Aorta (tissue), 5 donors: ENCODE measurements around the gene CXXC4. TPM values are rescaled to one million over a fixed set of nuclear protein-coding genes. Genes with fewer than 3 reads are reported as not detected.

Source experiments
- ATAC-seq: fragments of 200-7000 bp; cut with Tn5 transposase; one replicate; pipeline ENCODE4 v1.9.1; 2022; ENCODE audit warnings: moderate library complexity; ENCODE audit not compliant: low FRiP score
- DNase-seq, 2 donors: peaks; one replicate each; pipeline ENCODE4 v3.0.0-alpha.2; 2020
- H3K27ac ChIP-seq, 2 donors: one replicate each; pipeline ENCODE4 v1.5.1; 2013; ENCODE audit warnings: low read length in 2 of 2, mild to moderate bottlenecking in 2 of 2, moderate library complexity in 2 of 2, control low read depth in 1 of 2, inconsistent platforms in 1 of 2, low read depth in 1 of 2
- H3K27me3 ChIP-seq, 2 donors: one replicate each; pipeline ENCODE4 v1.6.1; 2013; ENCODE audit warnings: control low read depth in 1 of 2, low read length in 1 of 2, mild to moderate bottlenecking in 1 of 2, moderate library complexity in 1 of 2; ENCODE audit not compliant: insufficient read depth in 2 of 2, control insufficient read depth in 1 of 2
- H3K36me3 ChIP-seq, 2 donors: one replicate each; pipeline ENCODE4 v1.6.1; 2013; ENCODE audit warnings: control low read depth in 1 of 2, low read length in 1 of 2, mild to moderate bottlenecking in 1 of 2; ENCODE audit not compliant: insufficient read depth in 2 of 2, control insufficient read depth in 1 of 2
- H3K4me1 ChIP-seq, 2 donors: one replicate each; pipeline ENCODE4 v1.6.1; 2013; ENCODE audit warnings: low read length in 2 of 2, control low read depth in 1 of 2, mild to moderate bottlenecking in 1 of 2, moderate library complexity in 1 of 2; ENCODE audit not compliant: insufficient read depth in 2 of 2, control insufficient read depth in 1 of 2
- H3K4me3 ChIP-seq, 2 donors: one replicate each; pipeline ENCODE4 v1.5.1; 2013; ENCODE audit warnings: low read length in 2 of 2, control low read depth in 1 of 2, mild to moderate bottlenecking in 1 of 2
- H3K9me3 ChIP-seq: one replicate; pipeline ENCODE4 v1.6.1; 2013; ENCODE audit warnings: mild to moderate bottlenecking, low read length; ENCODE audit not compliant: control insufficient read depth
- WGBS, 2 donors: extraction: QIAGEN DNeasy Blood & Tissue Kit; methylation state at CpG; one replicate each; pipeline ENCODE4 v1.1.7; 2013; 5-methylcytosine and 5-hydroxymethylcytosine counted together
- intact Hi-C, 2 donors: fragments of 100-400 bp; cut with DNase I; formaldehyde crosslinking; loops; one replicate each; pipeline versions ENCODE4 v1.14.2 to v1.15.0; 2022
- polyA plus RNA-seq, 2 donors: library from polyadenylated mRNA; stranded (reverse); fragments of 200-250 nt; gene quantifications; one replicate each; pipeline ENCODE4 v1.2.3, GENCODE V29; 2013
- total RNA-seq, 2 donors: library from RNA; stranded (reverse); fragmentation: NEBNext Ultra II Directional; extraction: Animal tissue kit (Norgen Biotek cat#: 25700); gene quantifications; one replicate each; pipeline ENCODE4 v1.2.1, GENCODE V29; 2021
- donor health status: healthy with polysubstance abuse.
- donor health status: Bipolar disorder and iron deficiency.
- donor health status: DM: no; HTN: no; CAD: no.
- donor health status: DM: no; HTN: no; CAD: no.
- donor health status: DM: yes; HTN: yes; CAD: no.

CXXC4 gene
- total and polyA plus RNA-seq, 4 donors, result 0.20 to 0.93 (median 0.61) TPM

GRCh38 chr4:104446431-104447278 is 48.0 kb downstream of the CXXC4 start:
- intact Hi-C loops, result no loop called here
- no peak for ATAC-seq
- Histone ChIP-seq H3K27me3 (no peaks in the 10 kb centered on the region), H3K9me3 (no peaks in the 10 kb centered on the region), H3K27ac (no peak overlapping the region), H3K4me3 (no peak overlapping the region), H3K4me1 (no peaks in the 10 kb centered on the region), H3K36me3 (no peaks in the 10 kb centered on the region)
- no peak for DNase-seq
- WGBS, 2 donors, result 31 to 33% methylated on average over 5 of the region's 5 CpGs

GRCh38 chr4:104444685-104445084 is 50.0 kb downstream of the CXXC4 start:
- intact Hi-C loops, result no loop called here
- no peak for ATAC-seq

GRCh38 chr4:104436542-104436941 is 58.2 kb downstream of the CXXC4 start:
- H3K36me3 ChIP-seq, result no peaks in the 10 kb centered on the region
- H3K27me3 ChIP-seq, result no peaks in the 10 kb centered on the region
- no peak overlapping the region for H3K4me3 ChIP-seq
- whole genome bisulfite sequencing, 2 donors, result 55 to 60% methylated on average over 2 of the region's 2 CpGs
- no peak overlapping the region for H3K27ac ChIP-seq
- intact Hi-C loops, result no loop called here
- no peak for ATAC-seq
- no peaks in the 10 kb centered on the region for H3K4me1 ChIP-seq
- no peaks in the 10 kb centered on the region for H3K9me3 ChIP-seq
- no peak for DNase-seq

More at GRCh38 chr4:104444685-104445084, 50.0 kb downstream of the CXXC4 start:
- Histone ChIP-seq H3K36me3 (no peaks in the 10 kb centered on the region), H3K4me1 (no peaks in the 10 kb centered on the region), H3K4me3 (no peak overlapping the region), H3K27me3 (no peaks in the 10 kb centered on the region), H3K9me3 (no peaks in the 10 kb centered on the region), H3K27ac (no peak overlapping the region)
- 57 to 64% methylated on average over 2 of the region's 2 CpGs for WGBS, 2 donors
- DNase-seq, result no peak

- Histone ChIP-seq H3K4me3 (no peak overlapping the region), H3K27me3 (no peaks in the 10 kb centered on the region), H3K4me1 (no peaks in the 10 kb centered on the region), H3K27ac (no peak overlapping the region), H3K36me3 (no peaks in the 10 kb centered on the region), H3K9me3 (no peaks in the 10 kb centered on the region)
- ATAC-seq, result no peak
- intact Hi-C loops, result no loop called here
- DNase-seq, result no peak
- 44 to 57% methylated on average over 2 of the region's 2 CpGs for WGBS, 2 donors
Measured at GRCh38 chr4:104429150-104429741, 65.4 kb downstream of the CXXC4 start.

- WGBS, 2 donors, result 74 to 78% methylated on average over 2 of the region's 2 CpGs
- no peak overlapping the region for H3K4me3 ChIP-seq
- DNase-seq, result no peak
Measured at GRCh38 chr4:104425948-104426347, 68.7 kb downstream of the CXXC4 start.

GRCh38 chr4:104424989-104425388 is 69.7 kb downstream of the CXXC4 start:
- ATAC-seq (no peak), DNase-seq (no peak)
- H3K4me3 ChIP-seq, result peak overlapping the region; percentile 25 to 64
- intact Hi-C loops, result no loop called here
- no peaks in the 10 kb centered on the region for H3K36me3 ChIP-seq
- no peaks in the 10 kb centered on the region for H3K4me1 ChIP-seq
- no peak overlapping the region for H3K27ac ChIP-seq
- no peaks in the 10 kb centered on the region for H3K9me3 ChIP-seq
- no peaks in the 10 kb centered on the region for H3K27me3 ChIP-seq
- 2% methylated on average over 8 of the region's 8 CpGs for WGBS, 2 donors

More at GRCh38 chr4:104425948-104426347, 68.7 kb downstream of the CXXC4 start:
- Histone ChIP-seq H3K36me3 (no peaks in the 10 kb centered on the region), H3K4me1 (no peaks in the 10 kb centered on the region), H3K9me3 (no peaks in the 10 kb centered on the region), H3K27ac (no peak overlapping the region), H3K27me3 (no peaks in the 10 kb centered on the region)
- intact Hi-C loops, result no loop called here
- ATAC-seq, result no peak

GRCh38 chr4:104424475-104424941 is 70.2 kb downstream of the CXXC4 start:
- no peaks in the 10 kb centered on the region for H3K27me3 ChIP-seq
- H3K4me3 ChIP-seq, result peak overlapping the region; percentile 25 to 64
- H3K4me1 ChIP-seq, result no peaks in the 10 kb centered on the region
- no peak overlapping the region for H3K27ac ChIP-seq
- DNase-seq, result no peak
- H3K9me3 ChIP-seq, result no peaks in the 10 kb centered on the region
- 14% methylated on average over 7 of the region's 7 CpGs for WGBS, 2 donors
- intact Hi-C loops, result no loop called here
- no peaks in the 10 kb centered on the region for H3K36me3 ChIP-seq
- no peak for ATAC-seq

GRCh38 chr4:104421566-104421965 is 73.1 kb downstream of the CXXC4 start:
- Histone ChIP-seq H3K27me3 (no peaks in the 10 kb centered on the region), H3K4me1 (no peaks in the 10 kb centered on the region), H3K36me3 (no peaks in the 10 kb centered on the region), H3K4me3 (no peak overlapping the region), H3K27ac (no peak overlapping the region), H3K9me3 (no peaks in the 10 kb centered on the region)
- WGBS, 2 donors, result 75 to 76% methylated on average over 2 of the region's 2 CpGs
- intact Hi-C loops, result no loop called here
- ATAC-seq (no peak), DNase-seq (no peak)

- Histone ChIP-seq H3K36me3 (no peaks in the 10 kb centered on the region), H3K27ac (no peak overlapping the region), H3K4me3 (no peak overlapping the region), H3K27me3 (no peaks in the 10 kb centered on the region), H3K4me1 (no peaks in the 10 kb centered on the region), H3K9me3 (no peaks in the 10 kb centered on the region)
- ATAC-seq, result no peak
- 21 to 23% methylated on average over 4 to 5 of the region's 5 CpGs for WGBS, 2 donors
- intact Hi-C loops, result no loop called here
- DNase-seq, result no peak
Measured at GRCh38 chr4:104420766-104421165, 73.9 kb downstream of the CXXC4 start.
